Caco-2 (cell line): Measurements from ENCODE around the gene MYH6. TPM values are rescaled to one million over a fixed set of nuclear protein-coding genes. Genes with fewer than 3 reads are reported as not detected.

Experiments used
- BruUV-seq: library from RNA; stranded (reverse); fragments of 400-500 nt; replicated peaks from 2 replicates; lab custom pipeline; 2021; lab: Mats Ljungman, UMichigan
- CTCF ChIA-PET: fragments of 300-600 bp; sonication (Branson Sonifier 250); formaldehyde crosslinking; loops from one replicate; lab custom pipeline; 2022; ENCODE audit warnings: antibody characterized with exemption; lab: Charles Lee
- POLR2A ChIA-PET: fragments of 300-600 bp; sonication (Branson Sonifier 250); formaldehyde crosslinking; loops from one replicate; lab custom pipeline; 2022; ENCODE audit warnings: antibody characterized with exemption; lab: Charles Lee
- DNase-seq, 2 experiments: peaks; one replicate each; pipeline versions ENCODE4 v3.0.0 to v3.0.0-alpha.2; 2020 to 2022
- H3K27me3 ChIP-seq: replicated peaks from 2 replicates; pipeline ENCODE4 v1.6.0; 2011; ENCODE audit warnings: low read length; ENCODE audit not compliant: control insufficient read depth, insufficient read depth
- H3K36me3 ChIP-seq: 2 replicates; pipeline ENCODE4 v1.5.1; 2011; ENCODE audit warnings: low read length; ENCODE audit not compliant: control insufficient read depth, insufficient read depth
- H3K4me1 ChIP-seq: fragments of 250-450 bp; sonication (Bioruptor Pico); 2 replicates; pipeline ENCODE4 v1.5.1; 2020; ENCODE audit warnings: mild to moderate bottlenecking
- H3K4me3 ChIP-seq: 2 replicates; pipeline ENCODE4 v1.5.1; 2011; ENCODE audit warnings: low read depth, mild to moderate bottlenecking, control low read depth, low read length
- H3K9me3 ChIP-seq: fragments of 250-450 bp; sonication (Bioruptor Pico); 2 replicates; pipeline ENCODE4 v1.5.1; 2020; ENCODE audit warnings: mild to moderate bottlenecking, moderate library complexity
- H3K27ac Mint-ChIP-seq: one replicate; pipeline ENCODE4 v1.8.0; 2022; ENCODE audit warnings: mixed read lengths; ENCODE audit not compliant: unreplicated experiment
- H3K27me3 Mint-ChIP-seq: one replicate; pipeline ENCODE4 v1.8.0; 2022; ENCODE audit warnings: mixed read lengths; ENCODE audit not compliant: insufficient read depth, unreplicated experiment
- H3K36me3 Mint-ChIP-seq: one replicate; pipeline ENCODE4 v1.8.0; 2022; ENCODE audit warnings: mild to moderate bottlenecking, mixed read lengths; ENCODE audit not compliant: insufficient read depth, unreplicated experiment
- H3K4me1 Mint-ChIP-seq: one replicate; pipeline ENCODE4 v1.8.0; 2022; ENCODE audit warnings: low read depth, mixed read lengths; ENCODE audit not compliant: unreplicated experiment
- H3K4me3 Mint-ChIP-seq: one replicate; pipeline ENCODE4 v1.8.0; 2022; ENCODE audit warnings: mild to moderate bottlenecking, moderate library complexity, mixed read lengths; ENCODE audit not compliant: unreplicated experiment
- H3K9me3 Mint-ChIP-seq: one replicate; pipeline ENCODE4 v1.8.0; 2022; ENCODE audit warnings: mixed read lengths; ENCODE audit not compliant: unreplicated experiment
- intact Hi-C: fragments of 100-400 bp; cut with micrococcal nuclease; formaldehyde crosslinking; loops from one replicate; pipeline ENCODE4 v1.10.0; 2022; ENCODE audit not compliant: unreplicated experiment
- total RNA-seq: library from RNA; stranded (reverse); gene quantifications from 2 replicates; pipeline ENCODE4 v1.2.3, GENCODE V29; 2022
- TF ChIP-seq, protein P1 (sequence below), 2 experiments: fragments of 200-600 bp in 1 of 2; IDR thresholded peaks; 1 replicate in 1 of 2; 2 replicates in 1 of 2; pipeline versions ENCODE4 v1.5.1 to v1.8.0; 2011 to 2022; ENCODE audit warnings: antibody characterized with exemption in 1 of 2, control low read depth in 1 of 2, inconsistent platforms in 1 of 2, low read depth in 1 of 2, low read length in 1 of 2, mild to moderate bottlenecking in 1 of 2, moderate library complexity in 1 of 2; ENCODE audit not compliant: insufficient read depth in 1 of 2, severe bottlenecking in 1 of 2, unreplicated experiment in 1 of 2

Gene MYH6
- total RNA-seq, 1 experiment from 2014 or later: not detected

DNA sequence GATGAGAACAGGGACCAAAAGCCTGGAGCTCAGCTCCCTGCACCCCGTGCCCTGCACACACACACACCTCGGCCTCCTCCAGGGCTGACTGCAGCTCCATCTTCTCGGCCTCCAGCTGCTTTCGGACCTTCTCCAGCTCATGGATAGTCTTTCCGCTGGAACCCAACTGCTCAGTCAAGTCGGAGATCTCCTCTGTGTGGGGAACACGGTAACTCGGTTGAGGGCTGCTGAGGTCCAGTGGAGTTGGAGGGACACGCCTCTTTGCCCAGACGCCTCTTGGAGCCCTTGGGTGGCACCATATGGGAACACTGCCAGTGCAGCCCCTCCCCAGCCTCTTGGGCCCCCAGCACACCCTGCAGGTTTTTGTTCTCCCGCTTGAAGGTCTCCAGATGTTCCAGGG lies 8.7 kb upstream of the MYH6 start:
- TF ChIP-seq, protein P1, sequence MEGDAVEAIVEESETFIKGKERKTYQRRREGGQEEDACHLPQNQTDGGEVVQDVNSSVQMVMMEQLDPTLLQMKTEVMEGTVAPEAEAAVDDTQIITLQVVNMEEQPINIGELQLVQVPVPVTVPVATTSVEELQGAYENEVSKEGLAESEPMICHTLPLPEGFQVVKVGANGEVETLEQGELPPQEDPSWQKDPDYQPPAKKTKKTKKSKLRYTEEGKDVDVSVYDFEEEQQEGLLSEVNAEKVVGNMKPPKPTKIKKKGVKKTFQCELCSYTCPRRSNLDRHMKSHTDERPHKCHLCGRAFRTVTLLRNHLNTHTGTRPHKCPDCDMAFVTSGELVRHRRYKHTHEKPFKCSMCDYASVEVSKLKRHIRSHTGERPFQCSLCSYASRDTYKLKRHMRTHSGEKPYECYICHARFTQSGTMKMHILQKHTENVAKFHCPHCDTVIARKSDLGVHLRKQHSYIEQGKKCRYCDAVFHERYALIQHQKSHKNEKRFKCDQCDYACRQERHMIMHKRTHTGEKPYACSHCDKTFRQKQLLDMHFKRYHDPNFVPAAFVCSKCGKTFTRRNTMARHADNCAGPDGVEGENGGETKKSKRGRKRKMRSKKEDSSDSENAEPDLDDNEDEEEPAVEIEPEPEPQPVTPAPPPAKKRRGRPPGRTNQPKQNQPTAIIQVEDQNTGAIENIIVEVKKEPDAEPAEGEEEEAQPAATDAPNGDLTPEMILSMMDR (IDR thresholded peaks at IDR 0.05; ENCODE audit: insufficient read depth in 1 of 2, low read depth in 1 of 2, low read length in 1 of 2, severe bottlenecking in 1 of 2, unreplicated experiment in 1 of 2): no peak
- POLR2A ChIA-PET: no interaction called here

DNA sequence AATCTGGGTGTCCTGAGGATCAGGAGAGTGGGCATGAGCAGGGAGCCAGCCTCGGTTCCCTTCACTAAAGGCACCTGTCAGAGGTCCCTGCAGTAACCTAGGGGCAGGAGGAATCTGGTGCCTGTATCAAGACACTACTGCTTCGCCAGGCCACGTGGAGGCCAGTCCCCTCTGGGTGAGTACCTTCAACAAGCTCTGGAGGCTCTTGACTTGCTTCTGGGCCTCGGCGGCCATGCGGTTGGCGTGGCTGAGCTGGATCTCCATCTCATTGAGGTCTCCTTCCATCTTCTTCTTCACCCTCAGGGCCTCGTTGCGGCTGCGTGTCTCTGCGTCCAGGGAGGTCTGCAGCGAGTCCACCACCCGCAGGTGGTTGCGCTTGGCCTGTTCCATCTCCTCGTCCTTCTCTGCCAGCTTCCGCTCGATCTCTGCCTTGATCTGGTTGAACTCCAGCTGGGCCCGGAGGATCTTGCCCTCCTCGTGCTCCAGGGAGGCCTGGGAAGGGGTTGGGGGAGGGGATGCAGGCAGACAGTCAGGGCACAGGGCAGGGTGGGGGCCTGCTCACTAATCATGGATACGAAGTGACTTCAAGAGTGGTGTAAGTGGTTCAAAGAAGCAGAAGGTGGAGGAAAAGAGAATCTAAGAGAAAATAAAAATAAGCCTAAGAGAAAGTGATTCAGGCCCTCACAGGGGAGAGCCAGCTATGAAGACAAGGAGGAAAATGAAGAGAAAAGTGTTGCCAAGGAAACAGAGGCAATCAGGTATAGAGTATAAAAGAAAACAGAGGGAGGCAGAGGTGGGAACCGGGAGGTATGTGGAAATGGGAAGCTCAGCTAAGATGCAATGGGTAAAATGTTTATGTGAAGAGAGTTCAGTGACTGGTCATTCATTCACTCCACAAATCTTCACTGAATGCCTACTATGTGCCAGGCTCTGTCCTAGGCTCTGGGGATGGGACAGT lies 8.0 kb upstream of the MYH6 start:
- DNase-seq: no peak
- intact Hi-C loops: no loop called here
- TF ChIP-seq, protein P1 (IDR thresholded peaks at IDR 0.05; ENCODE audit: insufficient read depth in 1 of 2, low read depth in 1 of 2, low read length in 1 of 2, severe bottlenecking in 1 of 2, unreplicated experiment in 1 of 2): no peak
- no peaks in the 10 kb centered on the region for H3K27me3 ChIP-seq
- no peak overlapping the region for H3K4me3 ChIP-seq
- no peaks in the 10 kb centered on the region for H3K36me3 Mint-ChIP-seq
- no peak overlapping the region for H3K4me3 Mint-ChIP-seq
- BruUV-seq: no TSS peak
- H3K9me3 Mint-ChIP-seq: no peaks in the 10 kb centered on the region
- peaks cover 4% of the 10 kb centered on the region for H3K27me3 Mint-ChIP-seq
- H3K36me3 ChIP-seq: no peaks in the 10 kb centered on the region
- no peaks in the 10 kb centered on the region for H3K4me1 ChIP-seq
- ChIA-PET POLR2A (no interaction called here), CTCF (no interaction called here)
- no peaks in the 10 kb centered on the region for H3K4me1 Mint-ChIP-seq
- no peak overlapping the region for H3K27ac Mint-ChIP-seq
- H3K9me3 ChIP-seq: no peaks in the 10 kb centered on the region

More for the DNA sequence above, 8.7 kb upstream of the MYH6 start:
- H3K27ac Mint-ChIP-seq: no peak overlapping the region
- H3K4me1 Mint-ChIP-seq: no peaks in the 10 kb centered on the region
- H3K4me3 ChIP-seq: no peak overlapping the region
- H3K4me3 Mint-ChIP-seq: no peak overlapping the region
- H3K9me3 ChIP-seq: no peaks in the 10 kb centered on the region
- no peaks in the 10 kb centered on the region for H3K9me3 Mint-ChIP-seq
- H3K4me1 ChIP-seq: no peaks in the 10 kb centered on the region
- intact Hi-C loops: no loop called here
- H3K27me3 ChIP-seq: no peaks in the 10 kb centered on the region
- BruUV-seq: no TSS peak
- DNase-seq: no peak
- no peaks in the 10 kb centered on the region for H3K36me3 Mint-ChIP-seq
- peaks cover 4% of the 10 kb centered on the region for H3K27me3 Mint-ChIP-seq
- CTCF ChIA-PET: no interaction called here
- H3K36me3 ChIP-seq: no peaks in the 10 kb centered on the region

DNA sequence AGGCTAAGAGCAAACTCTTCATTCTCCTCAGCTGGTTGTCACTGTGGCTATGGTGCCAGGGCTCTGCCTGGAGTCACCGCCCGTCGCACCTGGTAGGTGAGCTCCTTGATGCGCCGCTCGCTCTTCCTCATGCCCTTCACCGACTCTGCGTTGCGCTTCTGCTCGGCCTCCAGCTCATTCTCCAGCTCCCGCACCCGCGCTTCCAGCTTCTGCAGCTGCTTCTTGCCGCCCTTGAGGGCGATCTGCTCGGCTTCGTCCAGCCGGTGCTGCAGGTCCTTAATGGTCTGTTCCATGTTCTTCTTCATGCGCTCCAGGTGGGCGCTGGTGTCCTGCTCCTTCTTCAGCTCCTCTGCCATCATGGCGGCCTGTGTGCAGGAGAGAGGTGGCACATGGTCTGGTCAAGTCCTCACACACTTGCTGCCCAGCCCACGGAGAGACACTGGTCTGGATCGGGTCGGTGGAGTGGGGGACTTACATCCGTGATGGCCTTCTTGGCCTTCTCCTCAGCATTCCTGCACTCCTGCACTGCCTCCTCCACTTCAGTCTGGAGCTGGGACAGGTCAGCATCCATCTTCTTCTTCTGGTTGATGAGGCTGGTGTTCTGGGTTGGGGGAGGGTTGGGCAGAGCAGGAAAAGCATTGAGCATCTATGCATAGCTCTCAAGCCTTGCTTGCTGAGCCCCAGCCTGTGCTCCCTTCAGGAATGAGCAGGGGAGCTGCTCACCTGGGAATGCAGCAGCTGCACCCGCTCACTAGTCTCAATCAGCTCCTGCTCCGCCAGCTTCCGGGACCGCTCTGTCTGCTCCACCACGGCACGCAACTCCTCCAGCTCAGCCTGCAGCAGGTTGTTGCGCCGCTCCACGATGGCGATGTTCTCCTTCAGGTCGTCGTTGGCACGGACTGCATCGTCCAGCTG lies 7.1 kb upstream of the MYH6 start:
- Mint-ChIP-seq H3K4me1 (no peaks in the 10 kb centered on the region), H3K27me3 (peaks cover under 1% of the 10 kb centered on the region), H3K4me3 (no peak overlapping the region), H3K9me3 (no peaks in the 10 kb centered on the region), H3K36me3 (no peaks in the 10 kb centered on the region), H3K27ac (no peak overlapping the region)
- TF ChIP-seq, protein P1 (IDR thresholded peaks at IDR 0.05; ENCODE audit: insufficient read depth in 1 of 2, low read depth in 1 of 2, low read length in 1 of 2, severe bottlenecking in 1 of 2, unreplicated experiment in 1 of 2): no peak
- H3K36me3 ChIP-seq: no peaks in the 10 kb centered on the region
- no peaks in the 10 kb centered on the region for H3K9me3 ChIP-seq
- no peak overlapping the region for H3K4me3 ChIP-seq
- POLR2A ChIA-PET: no interaction called here
- no peaks in the 10 kb centered on the region for H3K4me1 ChIP-seq
- DNase-seq: no peak
- H3K27me3 ChIP-seq: no peaks in the 10 kb centered on the region
- no TSS peak for BruUV-seq
- CTCF ChIA-PET: no interaction called here
- intact Hi-C loops: no loop called here
